ENCODE measurements around the gene CAMK2G.
"Not testable (repeated sequence)": the region's sequence is repeated elsewhere in the genome, so short reads cannot be mapped to it uniquely, and the experiment has no call there.

CAMK2G gene

DNA sequence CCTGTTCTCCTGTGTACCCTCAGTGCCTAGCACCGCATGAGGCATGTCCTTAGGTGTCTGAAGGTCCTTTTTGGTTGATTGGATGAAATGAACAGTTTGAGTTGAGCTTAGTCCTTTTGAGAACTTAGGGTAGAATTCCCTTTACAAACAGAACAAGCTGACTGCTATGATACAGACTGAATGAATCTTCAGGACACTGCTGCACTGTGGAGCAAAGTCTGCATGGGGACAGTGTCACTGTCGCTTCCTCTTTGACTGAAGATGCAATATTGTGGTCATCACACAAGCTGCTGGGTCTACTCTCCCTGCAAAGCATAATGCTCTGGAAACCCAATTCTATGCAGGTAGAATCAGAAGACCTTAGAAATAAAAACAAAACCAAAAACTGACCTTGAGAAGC, 28.0 kb upstream of the CAMK2G start:
- no peak for DNase-seq

DNA sequence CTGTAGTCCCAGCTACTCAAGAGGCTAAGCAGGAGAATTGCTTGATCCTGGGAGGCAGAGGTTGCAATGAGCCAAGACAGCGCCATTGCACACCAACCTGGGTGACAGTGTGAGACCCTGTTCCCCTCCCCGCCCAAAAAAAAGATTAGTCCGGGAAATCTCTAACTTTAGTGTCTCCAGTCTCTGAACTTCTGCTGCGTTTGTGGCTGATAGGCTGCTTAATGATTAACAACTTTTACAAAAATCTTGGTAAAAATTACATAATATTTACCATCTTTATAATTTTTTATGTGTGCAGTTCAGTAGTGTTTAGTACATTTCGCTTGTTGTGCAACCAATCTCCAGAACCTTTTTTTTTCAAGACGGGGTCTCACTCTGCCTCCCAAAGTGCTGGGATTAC, 26.9 kb upstream of the CAMK2G start:
- DNase-seq: no peak

DNA sequence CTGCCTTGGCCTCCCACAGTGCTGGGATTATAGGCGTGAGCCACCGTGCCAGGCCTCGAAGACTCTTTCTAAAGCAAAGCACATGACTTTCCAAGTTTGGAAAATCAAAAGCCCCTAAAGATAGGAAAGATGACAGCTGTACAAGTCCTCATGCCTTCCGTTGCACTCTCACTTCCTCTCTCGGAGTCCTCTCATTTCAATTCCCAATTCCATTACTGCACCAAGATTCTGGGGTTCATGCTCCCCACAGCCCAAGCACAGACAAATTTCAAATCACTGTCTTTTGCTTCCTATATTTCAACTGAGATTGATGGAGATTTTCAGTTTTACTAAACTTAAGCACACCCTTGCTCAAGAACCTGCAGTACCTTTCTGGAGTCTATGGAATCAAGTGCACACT, 25.7 kb upstream of the CAMK2G start:
- DNase-seq: no peak

DNA sequence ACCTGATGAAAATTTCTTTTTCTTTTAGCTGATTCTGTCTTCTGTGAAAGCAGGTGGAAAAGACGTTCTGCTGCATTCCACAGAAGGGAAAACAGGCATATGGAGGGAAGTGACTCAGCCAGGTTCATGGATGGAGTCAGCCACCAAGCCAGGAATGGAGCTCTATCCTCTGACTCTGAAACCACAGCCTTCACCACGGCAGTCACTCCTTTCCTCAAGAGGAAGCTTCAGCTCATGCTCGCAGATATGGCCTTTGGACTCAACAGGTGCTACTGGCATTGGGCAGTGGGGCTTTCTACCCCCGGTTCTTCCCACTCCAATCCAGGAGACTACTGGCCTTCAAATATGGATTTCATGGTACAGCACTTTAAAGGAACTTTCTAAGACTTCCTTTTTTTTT, 25.1 kb upstream of the CAMK2G start:
- DNase-seq: no peak

DNA sequence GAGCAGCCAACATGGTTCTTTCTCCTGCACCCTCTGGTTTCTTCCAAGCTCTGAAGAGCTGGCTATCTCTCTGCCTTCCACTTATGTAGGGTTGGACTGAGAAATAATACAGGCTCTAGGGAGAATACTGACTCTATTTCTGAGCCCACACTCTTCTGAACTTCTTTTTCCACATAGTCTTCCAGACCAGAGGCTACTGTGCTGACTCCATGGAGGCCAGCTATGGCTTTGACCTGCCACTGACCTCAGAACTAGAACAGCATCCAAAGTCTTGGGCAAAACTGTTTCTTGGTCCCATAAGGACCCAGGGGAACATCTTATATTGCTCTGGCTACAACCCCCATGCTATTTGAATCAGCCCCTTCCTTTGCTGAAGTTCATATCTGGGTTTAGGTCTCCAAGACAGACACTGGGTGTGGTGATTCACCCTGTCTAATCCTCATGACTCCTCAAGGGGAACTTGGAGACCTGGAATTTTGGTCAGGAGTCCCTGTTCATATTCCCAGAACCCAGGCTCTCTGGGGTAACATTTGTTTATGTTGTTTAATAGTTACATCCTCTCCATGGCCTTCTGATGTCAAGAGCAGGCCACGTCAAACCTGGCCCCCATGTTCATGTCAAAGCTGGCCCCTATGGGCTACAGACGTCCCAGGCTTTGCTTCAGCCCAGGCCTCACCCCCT, 24.5 kb upstream of the CAMK2G start:
- no peak for DNase-seq

DNA sequence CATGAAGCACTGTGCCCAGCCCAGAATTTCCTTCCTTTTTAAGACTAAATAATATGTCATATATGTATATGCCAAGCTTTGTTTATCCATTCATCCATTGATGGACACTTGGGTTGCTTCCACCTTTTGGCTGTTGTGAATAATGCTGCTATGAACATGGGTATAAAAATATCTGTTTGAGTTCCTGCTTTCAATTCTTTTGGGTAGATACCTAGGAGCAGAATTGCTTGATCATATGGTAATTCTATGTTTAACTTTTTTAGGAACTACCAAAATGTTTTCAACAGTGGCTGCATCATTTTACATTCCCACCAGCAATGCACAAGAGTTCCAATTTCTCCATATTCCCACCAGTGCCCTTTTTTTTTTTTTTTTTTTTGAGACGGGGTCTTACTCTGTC, 23.3 kb upstream of the CAMK2G start:
- no peak for DNase-seq

DNA sequence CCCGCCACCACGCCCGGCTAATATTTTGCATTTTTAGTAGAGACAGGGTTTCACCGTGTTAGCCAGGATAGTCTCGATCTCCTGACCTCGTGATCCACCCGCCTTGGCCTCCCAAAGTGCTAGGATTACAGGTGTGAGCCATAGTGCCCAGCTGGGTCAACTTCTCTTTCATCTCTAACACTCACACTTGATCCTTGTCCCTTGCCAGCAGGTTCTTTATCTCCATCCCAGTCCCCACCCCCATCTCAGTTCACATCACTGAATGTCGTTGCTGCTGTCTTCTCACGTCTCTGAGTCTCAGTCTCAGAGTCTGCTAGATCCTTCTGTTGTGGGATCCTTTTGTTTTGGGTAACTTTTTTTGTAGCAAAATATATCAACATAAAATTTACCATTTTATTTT, 21.0 kb upstream of the CAMK2G start:
- DNase-seq: not testable (repeated sequence)

DNA sequence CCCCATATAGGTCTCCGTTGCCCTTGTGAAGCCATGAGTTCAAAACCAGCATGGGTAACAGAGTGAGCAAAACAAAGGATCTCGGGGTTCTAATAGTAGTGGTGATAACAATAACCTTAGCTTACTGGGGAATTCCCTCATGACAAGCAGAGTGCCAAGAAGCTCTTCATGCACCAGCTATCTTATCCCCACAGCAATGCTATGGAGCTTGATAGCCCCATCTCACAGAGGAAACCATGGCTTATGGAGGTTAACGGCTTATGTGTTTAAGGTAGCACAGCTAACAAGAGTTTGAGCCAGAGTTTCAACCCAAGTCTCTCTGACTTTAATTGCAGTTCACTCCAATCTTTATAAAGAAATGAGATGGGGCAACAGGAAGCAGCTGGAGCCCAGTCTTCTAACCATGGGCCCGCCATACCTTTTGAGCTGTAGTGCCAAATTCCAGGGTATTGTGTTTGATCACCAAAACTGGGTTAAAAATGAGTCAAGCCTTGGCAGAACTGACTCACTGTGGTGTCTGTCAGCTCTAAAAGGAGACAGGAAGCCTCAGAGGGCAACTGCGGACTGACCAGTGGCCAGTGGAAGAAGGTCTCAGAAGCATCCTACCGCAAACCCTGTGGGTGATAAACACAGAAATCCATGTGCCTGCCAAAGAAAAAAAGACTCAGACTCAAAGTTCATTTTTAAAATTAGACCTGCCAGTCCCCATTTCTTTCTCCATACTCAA, 20.1 kb upstream of the CAMK2G start:
- DNase-seq: no peak

DNA sequence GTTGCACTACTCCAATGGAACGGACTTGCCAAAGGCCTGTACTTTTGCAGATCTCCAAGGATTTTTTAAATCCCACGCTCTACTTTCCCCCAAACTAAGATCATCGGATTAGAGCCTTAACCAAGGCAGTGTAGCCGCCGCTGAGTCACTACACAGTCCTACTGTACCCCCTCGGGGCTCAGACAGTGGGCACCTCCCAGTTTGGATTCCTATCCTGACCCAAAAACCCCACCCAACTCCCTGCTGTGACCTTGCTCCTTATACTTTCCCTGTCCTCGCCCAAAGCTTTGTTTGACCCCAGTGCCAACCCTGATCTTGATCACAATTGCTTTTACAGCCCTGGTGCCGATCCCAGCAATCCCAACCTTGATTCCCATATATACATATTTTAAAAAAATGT, 19.1 kb upstream of the CAMK2G start:
- DNase-seq: no peak

DNA sequence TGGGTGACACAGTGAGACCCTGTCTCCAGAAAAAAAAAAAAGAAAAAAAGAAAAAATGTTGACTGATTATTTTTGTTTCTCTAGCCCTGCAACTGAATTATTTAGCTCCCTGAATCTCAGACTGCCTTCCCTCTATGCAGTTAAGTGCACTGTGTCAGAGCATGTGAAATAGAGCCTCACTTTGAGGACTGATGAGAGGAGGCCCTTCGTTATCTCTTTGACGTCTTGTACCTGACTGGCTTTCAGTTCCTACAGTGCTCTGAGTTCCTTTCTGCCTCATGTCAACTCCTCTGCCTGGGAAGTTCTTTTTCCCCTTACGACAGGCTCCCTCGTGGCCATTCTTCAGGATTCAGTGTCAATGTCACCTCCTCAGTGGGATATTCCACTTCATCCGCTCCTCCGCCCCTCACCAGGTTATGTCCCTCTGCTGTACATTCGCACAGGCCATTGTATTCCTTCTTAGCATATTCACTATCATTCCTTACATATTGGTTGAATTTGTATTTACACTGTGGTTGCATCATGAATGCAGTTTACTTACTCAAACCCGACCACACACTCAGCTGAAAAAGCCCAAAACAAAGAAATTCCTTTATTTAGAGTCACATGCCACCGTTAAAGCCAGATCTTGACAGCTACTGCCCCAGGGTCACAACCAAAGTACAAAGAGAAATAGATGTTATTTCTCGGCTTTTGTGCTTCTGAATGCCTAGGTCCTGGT, 18.1 kb upstream of the CAMK2G start:
- no peak for DNase-seq

DNA sequence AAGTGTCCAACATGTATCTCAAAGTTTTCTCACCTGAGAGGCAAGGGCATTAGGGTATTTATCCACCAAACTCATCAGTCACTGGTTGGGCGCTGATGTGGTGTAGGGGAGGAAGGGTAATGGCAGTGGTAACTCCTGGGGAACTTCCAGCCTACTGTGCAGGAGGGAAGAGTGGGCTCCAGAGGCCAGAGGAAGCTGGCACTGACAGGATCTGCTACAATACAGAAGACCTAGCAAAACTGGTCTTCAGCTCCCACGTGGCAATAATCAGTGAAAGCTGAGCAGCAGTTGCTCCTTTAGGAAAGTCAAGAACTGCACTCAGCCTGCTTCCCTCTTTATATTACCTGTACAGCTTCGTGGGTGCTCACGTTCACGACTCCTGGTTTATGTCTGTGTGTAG, 17.2 kb upstream of the CAMK2G start:
- no peak for DNase-seq

DNA sequence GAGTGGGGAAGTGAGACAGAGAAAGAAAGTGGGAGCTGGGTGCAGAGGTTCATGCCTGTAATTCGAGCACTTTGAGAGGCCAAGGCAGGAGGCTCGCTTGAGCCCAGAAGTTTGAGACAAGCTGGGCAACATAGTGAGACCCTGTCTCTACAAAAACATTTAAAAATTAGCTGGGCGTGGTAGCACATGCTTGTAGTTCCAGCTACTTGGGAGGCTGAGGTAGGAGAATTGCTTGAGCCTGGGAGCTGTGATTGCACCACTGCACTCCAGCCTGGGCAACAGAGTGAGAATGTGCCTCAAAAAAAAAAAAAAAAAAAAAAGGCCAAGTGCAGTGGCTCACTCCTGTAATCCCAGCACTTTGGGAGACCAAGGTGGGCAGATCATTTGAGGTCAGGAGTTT, 16.5 kb upstream of the CAMK2G start:
- DNase-seq: not testable (repeated sequence)

DNA sequence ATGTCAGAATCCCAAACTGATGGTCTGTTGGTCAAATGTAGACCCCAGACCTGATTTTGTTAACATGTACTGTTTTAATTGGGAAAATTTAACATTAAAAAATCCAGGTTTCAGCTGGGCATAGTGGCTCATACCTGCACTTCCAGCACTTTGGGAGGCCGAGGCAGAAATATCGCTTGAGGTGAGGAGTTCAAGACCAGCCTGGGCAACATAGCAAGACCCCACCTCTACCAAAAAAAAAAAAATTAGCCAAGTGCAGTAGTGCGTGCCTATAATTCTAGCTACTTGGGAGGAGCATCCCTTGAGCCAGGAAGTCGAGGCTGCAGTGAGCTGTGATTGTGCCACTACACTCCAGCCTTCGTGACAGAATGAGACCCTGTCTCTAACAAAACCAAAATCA, 15.9 kb upstream of the CAMK2G start:
- DNase-seq: no peak

DNA sequence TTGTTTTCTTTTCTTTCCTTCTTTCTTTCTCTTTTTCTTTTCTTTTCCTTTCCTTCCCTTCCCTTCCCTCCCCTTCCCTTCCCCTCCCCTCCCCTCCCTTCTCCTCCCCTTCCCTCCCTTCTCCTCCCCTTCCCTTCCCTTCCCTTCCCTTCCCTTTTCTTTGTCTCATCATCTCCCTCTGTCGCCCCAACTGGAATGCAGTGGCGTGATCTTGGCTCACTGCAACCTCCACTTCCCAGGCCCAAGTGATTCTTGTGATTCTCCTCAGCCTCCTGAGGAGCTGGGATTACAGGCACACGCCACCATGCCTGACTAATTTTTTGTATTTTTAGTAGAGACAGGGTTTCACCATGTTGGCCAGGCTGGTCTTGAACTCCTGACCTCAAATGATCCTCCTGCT, 15.1 kb upstream of the CAMK2G start:
- not testable (repeated sequence) for DNase-seq

DNA sequence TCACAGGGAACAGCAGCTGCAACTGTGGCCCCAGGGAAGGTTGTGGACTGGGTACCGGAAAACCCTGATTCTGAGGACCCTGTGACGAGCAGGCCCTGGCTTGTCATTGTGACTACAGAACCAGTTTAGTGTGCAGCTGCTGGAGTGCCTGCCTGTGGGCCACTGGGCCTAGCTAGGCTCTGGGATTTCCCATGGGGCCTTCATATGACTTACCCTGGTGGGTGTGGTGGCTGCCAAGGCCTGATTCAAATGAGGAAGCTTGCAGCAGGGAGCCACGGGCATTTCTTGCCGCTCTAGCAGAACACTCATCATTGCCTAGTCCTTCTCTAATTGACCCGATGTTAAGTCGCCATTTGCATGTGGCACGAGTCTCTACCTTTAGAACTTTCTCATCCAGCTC, 14.7 kb upstream of the CAMK2G start:
- no peak for DNase-seq

DNA sequence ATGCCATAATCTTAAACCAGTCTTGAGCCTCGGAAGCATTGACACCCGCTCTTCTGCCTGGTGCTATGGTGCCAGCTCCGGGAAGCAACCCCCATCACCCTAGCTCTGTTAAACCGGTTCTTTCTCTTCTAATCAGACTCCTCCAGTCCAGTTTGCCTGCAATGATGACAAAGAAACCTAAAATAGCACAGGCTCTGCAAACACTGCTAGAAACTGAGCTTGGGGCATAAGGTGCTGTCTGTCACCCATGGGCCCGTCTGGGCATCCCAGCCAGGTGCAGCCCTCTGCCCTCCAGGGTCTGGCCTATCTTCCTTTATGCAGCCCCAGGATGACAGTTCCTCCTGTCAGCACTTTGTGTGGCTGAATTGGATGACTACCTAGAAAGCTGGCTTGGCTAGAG, 14.2 kb upstream of the CAMK2G start:
- no peak for DNase-seq

DNA sequence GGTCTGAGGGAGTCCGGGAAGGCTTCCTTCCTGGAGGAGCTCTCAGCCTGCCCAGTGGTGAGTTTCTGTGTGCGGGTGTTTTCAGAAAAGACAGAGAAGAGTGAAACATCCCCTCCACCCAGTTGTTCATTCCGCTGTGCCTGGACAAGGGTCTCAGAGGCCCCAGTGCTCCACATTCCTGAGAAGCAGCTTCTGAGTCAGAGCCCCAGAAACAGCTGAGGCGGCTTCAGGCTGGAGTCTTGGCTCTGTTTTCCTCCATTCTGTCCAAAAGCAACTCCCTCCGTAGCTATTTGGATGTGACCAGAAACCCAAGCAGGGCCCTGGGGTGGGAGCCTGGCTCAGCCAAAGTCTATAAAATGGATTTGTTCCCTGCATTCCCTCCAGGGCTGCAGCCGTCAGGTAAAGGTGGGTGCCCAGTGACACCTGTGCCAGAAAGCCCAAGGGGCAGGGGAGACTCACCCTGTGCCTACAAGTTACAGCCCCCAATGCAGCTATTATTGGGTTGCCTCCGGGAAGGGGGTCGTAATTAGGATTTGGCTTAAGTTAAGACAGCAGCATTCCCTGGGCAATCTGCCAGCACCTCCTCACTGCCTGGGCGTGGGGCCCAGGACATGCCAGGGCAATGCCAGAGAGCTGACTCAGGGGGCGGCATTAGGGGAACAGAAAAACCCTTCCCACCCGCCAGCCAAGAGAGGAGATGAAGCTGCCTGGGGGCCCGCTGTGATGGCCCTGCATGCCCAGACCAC, 13.1 kb upstream of the CAMK2G start:
- DNase-seq: no peak

DNA sequence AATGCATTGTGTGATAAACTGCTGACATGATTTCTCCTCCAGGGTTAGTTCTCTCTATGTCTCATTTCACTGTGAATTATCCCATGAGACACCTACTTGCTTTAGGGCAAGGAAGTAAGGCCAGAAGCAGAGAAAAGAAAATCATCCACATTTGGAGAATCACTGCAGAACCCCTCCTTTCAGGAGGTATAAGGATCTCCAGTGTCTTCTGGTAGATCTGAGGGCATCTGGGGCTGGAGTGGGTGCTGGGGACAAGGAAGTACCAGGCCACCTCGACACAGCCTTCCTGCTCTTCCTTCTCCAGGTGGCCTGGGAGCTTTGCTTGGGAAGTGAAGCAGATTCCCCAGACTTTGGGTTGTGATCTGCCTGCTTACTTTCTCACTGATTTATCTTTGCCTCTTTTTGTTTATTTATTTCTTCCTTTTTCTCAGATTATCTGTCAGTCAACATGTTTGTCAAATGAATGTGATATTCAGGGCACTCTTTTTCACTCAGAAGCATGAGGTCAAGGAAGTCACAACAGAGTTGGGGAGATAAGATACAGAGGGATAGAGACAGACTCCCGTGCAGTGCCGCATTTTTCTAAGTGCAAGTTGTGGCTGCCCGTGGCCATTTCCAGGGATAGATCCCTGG, 12.4 kb upstream of the CAMK2G start:
- DNase-seq: no peak

DNA sequence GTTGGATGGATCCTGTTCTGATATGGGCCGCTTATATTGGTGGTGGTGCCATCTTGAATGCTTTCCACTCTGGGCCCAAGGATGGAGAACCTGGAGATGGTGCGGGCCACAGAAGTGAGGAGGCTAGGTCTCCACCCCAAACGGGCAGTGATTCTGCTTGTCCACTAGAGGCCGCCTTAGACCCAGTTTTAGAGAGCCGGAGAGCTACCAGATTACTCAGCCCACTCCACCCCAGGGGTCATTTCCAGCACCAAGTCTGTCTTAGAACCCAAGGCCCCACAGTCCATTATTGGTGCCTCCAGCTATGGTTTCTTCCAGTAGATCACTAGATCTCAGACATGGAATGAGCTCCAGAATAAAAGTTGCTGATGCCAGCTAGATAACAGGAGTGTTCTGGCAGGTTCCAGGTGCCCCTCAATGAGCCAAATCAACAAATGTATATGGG, 11.8 kb upstream of the CAMK2G start:
- peak in 3 of 4 experiments; percentile 12 to 40 (median 36) for DNase-seq

DNA sequence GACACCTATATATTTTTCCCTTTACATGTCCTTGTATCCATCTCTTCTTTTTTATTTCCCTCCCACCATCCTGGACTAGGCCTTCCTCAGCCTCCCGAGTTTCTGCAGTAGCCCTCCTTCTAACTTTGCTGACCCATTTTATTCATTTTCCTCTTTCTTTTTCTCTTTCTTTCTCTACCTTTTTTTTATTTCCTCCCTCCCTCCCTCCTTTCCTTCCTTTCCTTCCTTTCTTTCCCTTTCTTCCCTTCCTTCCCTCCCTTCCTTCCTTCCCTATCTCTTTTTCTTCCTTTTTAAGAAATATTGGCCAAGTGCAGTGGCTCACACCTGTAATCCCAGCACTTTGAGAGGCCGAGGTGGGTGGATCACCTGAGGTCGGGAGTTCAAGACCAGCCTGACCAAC, 9.7 kb upstream of the CAMK2G start:
- DNase-seq: no peak

DNA sequence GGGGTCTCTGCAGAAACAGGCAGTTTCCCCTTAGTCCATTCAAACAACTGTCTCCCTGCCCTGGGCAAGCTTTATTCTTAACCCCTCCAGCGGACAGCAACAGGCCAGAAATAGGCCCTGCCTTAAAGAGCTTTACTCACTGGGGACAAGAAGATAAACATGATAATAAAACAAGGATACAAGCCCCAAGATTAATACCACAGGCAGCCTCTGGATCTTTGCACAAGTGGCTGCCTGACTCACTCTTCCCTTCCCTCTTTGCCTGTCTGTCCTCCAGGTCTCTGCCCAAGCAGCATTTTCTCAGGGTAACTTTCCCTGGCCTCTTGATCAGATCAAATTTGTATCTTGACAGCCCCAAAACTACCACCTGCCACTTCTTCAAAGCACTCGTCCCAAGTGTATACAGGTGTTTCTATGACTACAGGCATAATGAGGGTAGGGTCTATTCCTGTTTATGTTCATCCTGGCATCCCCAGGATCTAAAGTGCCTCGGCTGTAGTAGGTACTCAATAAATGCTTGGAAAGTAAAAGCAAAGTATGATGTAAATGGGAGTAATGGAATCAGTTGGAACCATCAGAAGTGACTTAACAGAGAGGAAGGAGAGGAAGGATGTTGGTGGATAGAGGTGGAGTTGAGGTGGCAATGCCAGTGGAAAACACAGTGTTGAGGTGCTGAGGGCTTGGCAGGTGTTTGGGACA, 7.0 kb upstream of the CAMK2G start:
- no peak for DNase-seq

Data from activated naive CD4-positive, alpha-beta T cell (primary cell).